CD8-positive, alpha-beta memory T cell (primary cell): Measurements from ENCODE around the gene MT1H. TPM values are rescaled to one million over a fixed set of nuclear protein-coding genes. Genes with fewer than 3 reads are reported as not detected.

Experiments used
- CTCF ChIA-PET: fragments of 350-600 bp; sonication (Branson Sonifier 250); formaldehyde crosslinking; loops from one replicate; lab custom pipeline; 2021; ENCODE audit warnings: antibody characterized with exemption; lab: Charles Lee
- POLR2A ChIA-PET: fragments of 350-600 bp; sonication (Branson Sonifier 250); formaldehyde crosslinking; loops from one replicate; lab custom pipeline; 2021; ENCODE audit warnings: antibody characterized with exemption; lab: Charles Lee
- DNase-seq, 5 donors: peaks; one replicate each; pipeline versions ENCODE4 v3.0.0 to v3.0.0-alpha.2; 2020 to 2022; ENCODE audit warnings: mixed read lengths in 1 of 5
- H3K27ac ChIP-seq: one replicate; pipeline ENCODE4 v1.7.0; 2013; ENCODE audit warnings: low read depth, mild to moderate bottlenecking, low read length, moderate library complexity
- H3K27me3 ChIP-seq: 2 replicates; pipeline ENCODE4 v1.7.0; 2013; ENCODE audit warnings: low read length, mild to moderate bottlenecking; ENCODE audit not compliant: insufficient read depth, poor library complexity, severe bottlenecking
- H3K36me3 ChIP-seq: 2 replicates; pipeline ENCODE4 v1.7.0; 2013; ENCODE audit warnings: mild to moderate bottlenecking, low read length, moderate library complexity; ENCODE audit not compliant: insufficient read depth
- H3K4me1 ChIP-seq: 2 replicates; pipeline ENCODE4 v1.7.0; 2013; ENCODE audit warnings: mild to moderate bottlenecking, low read length, moderate library complexity; ENCODE audit not compliant: insufficient read depth
- H3K4me3 ChIP-seq: 2 replicates; pipeline ENCODE4 v1.7.0; 2013; ENCODE audit warnings: mild to moderate bottlenecking, low read length
- H3K9me3 ChIP-seq: 2 replicates; pipeline ENCODE4 v1.7.0; 2013; ENCODE audit warnings: mild to moderate bottlenecking, low read length
- H3K27ac Mint-ChIP-seq, 8 donors: one replicate each; pipeline ENCODE4 v1.8.0; 2020 to 2021; ENCODE audit warnings: mixed read lengths in 8 of 8, mild to moderate bottlenecking in 6 of 8, inconsistent platforms in 3 of 8, moderate library complexity in 3 of 8
- H3K27me3 Mint-ChIP-seq, 2 donors: one replicate each; pipeline ENCODE4 v1.8.0; 2020 to 2021; ENCODE audit warnings: mixed read lengths in 2 of 2, mild to moderate bottlenecking in 1 of 2, moderate library complexity in 1 of 2
- H3K36me3 Mint-ChIP-seq, 3 donors: one replicate each; pipeline ENCODE4 v1.8.0; 2020 to 2021; ENCODE audit warnings: mixed read lengths in 3 of 3, inconsistent platforms in 1 of 3, mild to moderate bottlenecking in 1 of 3
- H3K4me1 Mint-ChIP-seq, 3 donors: one replicate each; pipeline ENCODE4 v1.8.0; 2020 to 2021; ENCODE audit warnings: mixed read lengths in 3 of 3, inconsistent platforms in 1 of 3, mild to moderate bottlenecking in 1 of 3
- H3K4me3 Mint-ChIP-seq, 7 donors: one replicate each; pipeline ENCODE4 v1.8.0; 2020 to 2021; ENCODE audit warnings: mixed read lengths in 7 of 7, mild to moderate bottlenecking in 6 of 7, moderate library complexity in 4 of 7, inconsistent platforms in 2 of 7
- H3K9me3 Mint-ChIP-seq, 5 donors: one replicate each; pipeline ENCODE4 v1.8.0; 2020 to 2022; ENCODE audit warnings: mixed read lengths in 5 of 5, mild to moderate bottlenecking in 3 of 5, moderate library complexity in 2 of 5, inconsistent platforms in 1 of 5
- polyA plus RNA-seq: library from polyadenylated mRNA; unstranded; fragments of 300-500 nt; fragmentation: Illumina TruSeq; gene quantifications from one replicate; pipeline ENCODE4 v1.2.3, GENCODE V29; 2021
- total RNA-seq, 2 experiments: library from RNA; stranded (reverse); gene quantifications; one replicate each; pipeline ENCODE4 v1.2.3, GENCODE V29; 2021

MT1H gene
- total and polyA plus RNA-seq, 3 experiments from 2014 or later = 4.8 to 5.5 TPM; not detected in 1

DNA sequence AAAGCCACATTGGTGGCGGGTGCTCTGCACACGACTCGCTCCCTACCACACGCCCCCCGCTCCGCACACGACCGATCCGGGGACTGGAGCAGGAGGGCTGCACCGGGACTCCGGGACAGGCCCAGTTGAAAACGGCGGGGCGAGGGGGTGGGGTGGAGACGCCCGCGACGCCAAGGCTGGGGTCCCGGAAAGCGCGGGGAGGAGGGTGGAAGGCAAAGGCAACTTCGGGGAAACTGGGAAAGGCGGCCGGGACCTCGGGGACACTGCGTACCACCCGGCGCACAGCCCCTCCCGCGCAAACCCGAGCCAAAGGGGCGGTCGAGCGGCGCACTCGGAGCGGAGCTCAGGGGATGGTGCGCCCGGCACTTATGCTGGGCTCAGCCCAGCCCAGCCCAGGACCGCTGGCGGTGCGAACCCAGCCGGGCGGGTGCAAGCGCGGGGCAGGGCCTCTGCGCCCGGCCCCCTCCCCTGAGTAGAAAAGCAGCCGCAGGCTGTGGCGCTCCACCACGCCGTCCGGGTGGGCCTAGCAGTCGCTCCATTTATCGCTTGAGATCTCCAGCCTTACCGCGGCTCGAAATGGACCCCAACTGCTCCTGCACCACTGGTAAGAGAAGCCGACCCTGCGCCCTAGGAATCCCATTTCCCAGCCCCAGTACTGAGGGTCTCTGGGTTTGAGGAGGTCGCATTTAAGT lies 37.3 kb upstream of the MT1H start, which contains the start of gene MT1M:
Gene MT1M (plus strand): TSS at position 504 of the 692 bp plus-strand sequence. CDS start 73 bp downstream, at position 577.
- H3K4me3 Mint-ChIP-seq = peak within 1 kb of the TSS in 5 of 7 donors; percentile 55 to 88 (median 69)
- peaks cover 19 to 38% (median 22%) of the 10 kb centered on the region in 3 donors for H3K4me1 Mint-ChIP-seq
- POLR2A ChIA-PET = no interaction called here
- CTCF ChIA-PET = interaction anchor here (1.0 kb wide), 1 partner anchor 11 kb away, joined by 3 read pairs; no protein-coding TSS in a partner anchor
- H3K27ac ChIP-seq = no peak within 1 kb of the TSS
- H3K36me3 Mint-ChIP-seq = no peaks in the 10 kb centered on the region
- no peak for DNase-seq
- peak within 1 kb of the TSS in 1 of 8 donors; percentile 10 for H3K27ac Mint-ChIP-seq
- H3K4me1 ChIP-seq = peaks cover 23% of the 10 kb centered on the region
- peaks cover 52% of the 10 kb centered on the region for H3K27me3 ChIP-seq
- H3K4me3 ChIP-seq = no peak within 1 kb of the TSS
- peaks cover 59 to 71% of the 10 kb centered on the region in 2 donors for H3K27me3 Mint-ChIP-seq
- H3K9me3 ChIP-seq = no peaks in the 10 kb centered on the region
- H3K9me3 Mint-ChIP-seq = no peaks in the 10 kb centered on the region
- no peaks in the 10 kb centered on the region for H3K36me3 ChIP-seq

- Mint-ChIP-seq H3K9me3 (no peaks in the 10 kb centered on the region), H3K27ac (no peak overlapping the region), H3K36me3 (no peaks in the 10 kb centered on the region), H3K4me1 (peaks cover 21 to 43% (median 26%) of the 10 kb centered on the region in 3 donors), H3K27me3 (peaks cover 65 to 77% of the 10 kb centered on the region in 2 donors), H3K4me3 (peak overlapping the region in 5 of 7 donors; percentile 20 to 69 (median 37))
- Histone ChIP-seq H3K36me3 (no peaks in the 10 kb centered on the region), H3K27ac (no peak overlapping the region), H3K4me1 (peaks cover 26% of the 10 kb centered on the region), H3K4me3 (no peak overlapping the region), H3K9me3 (no peaks in the 10 kb centered on the region), H3K27me3 (peaks cover 59% of the 10 kb centered on the region)
- ChIA-PET POLR2A (no interaction called here), CTCF (interaction anchor here (2.8 kb wide), 1 partner anchor 11 kb away, joined by 11 read pairs; no protein-coding TSS in a partner anchor)
- no peak for DNase-seq
Observed at GRCh38 chr16:56632848-56633365, 36.7 kb upstream of the MT1H start.

DNA sequence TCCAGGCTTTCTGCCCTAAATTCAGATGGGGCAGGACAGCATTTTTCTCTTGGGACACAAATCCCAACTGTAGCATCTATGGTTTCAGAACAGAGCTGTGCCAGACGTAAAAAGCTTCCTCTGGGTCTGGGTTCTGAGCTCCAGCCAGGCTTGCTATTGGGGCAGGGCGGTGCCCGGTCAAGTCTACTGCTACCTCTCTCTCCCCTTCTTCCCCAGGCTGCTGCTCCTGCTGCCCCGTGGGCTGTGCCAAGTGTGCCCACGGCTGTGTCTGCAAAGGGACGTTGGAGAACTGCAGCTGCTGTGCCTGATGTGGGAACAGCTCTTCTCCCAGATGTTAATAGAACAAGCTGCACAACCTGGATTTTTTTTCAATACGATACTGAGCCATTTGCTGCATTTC lies 36.1 kb upstream of the MT1H start:
- Mint-ChIP-seq H3K36me3 (no peaks in the 10 kb centered on the region), H3K4me3 (peak overlapping the region in 1 of 7 donors; percentile 6), H3K4me1 (peaks cover 24 to 48% (median 30%) of the 10 kb centered on the region in 3 donors), H3K27me3 (peaks cover 68 to 81% of the 10 kb centered on the region in 2 donors), H3K9me3 (no peaks in the 10 kb centered on the region), H3K27ac (no peak overlapping the region)
- Histone ChIP-seq H3K36me3 (no peaks in the 10 kb centered on the region), H3K4me1 (peaks cover 27% of the 10 kb centered on the region), H3K27me3 (peaks cover 65% of the 10 kb centered on the region), H3K4me3 (no peak overlapping the region), H3K9me3 (no peaks in the 10 kb centered on the region), H3K27ac (no peak overlapping the region)
- no peak for DNase-seq
- CTCF ChIA-PET = interaction anchor here (2.8 kb wide), 1 partner anchor 10 kb away, joined by 11 read pairs; no protein-coding TSS in a partner anchor
- POLR2A ChIA-PET = no interaction called here

- CTCF ChIA-PET = interaction anchor here (1.5 to 2.8 kb wide), 2 partner anchors 9 to 24 kb away, joined by 4 to 11 read pairs; no protein-coding TSS in a partner anchor
- peak overlapping the region in 6 of 7 donors; percentile 41 to 87 (median 66) for H3K4me3 Mint-ChIP-seq
- no peaks in the 10 kb centered on the region for H3K36me3 Mint-ChIP-seq
- peak overlapping the region in 2 of 8 donors; percentile 43 to 66 for H3K27ac Mint-ChIP-seq
- Histone ChIP-seq H3K4me1 (peaks cover 27% of the 10 kb centered on the region), H3K36me3 (no peaks in the 10 kb centered on the region), H3K4me3 (peak overlapping the region; percentile 11), H3K27ac (no peak overlapping the region), H3K27me3 (peaks cover 78% of the 10 kb centered on the region), H3K9me3 (no peaks in the 10 kb centered on the region)
- DNase-seq = no peak
- peaks cover 80 to 92% of the 10 kb centered on the region in 2 donors for H3K27me3 Mint-ChIP-seq
- H3K9me3 Mint-ChIP-seq = no peaks in the 10 kb centered on the region
- POLR2A ChIA-PET = interaction anchor here (0.6 kb wide), 1 partner anchor 19 kb away, joined by 14 read pairs; no protein-coding TSS in a partner anchor
- peaks cover 25 to 50% (median 33%) of the 10 kb centered on the region in 3 donors for H3K4me1 Mint-ChIP-seq
Observed at GRCh38 chr16:56634715-56635440, 34.7 kb upstream of the MT1H start.

GRCh38 chr16:56635441-56635967 lies 34.1 kb upstream of the MT1H start:
- peak overlapping the region in 6 of 7 donors; percentile 38 to 87 (median 62) for H3K4me3 Mint-ChIP-seq
- H3K4me3 ChIP-seq = peak overlapping the region; percentile 11
- H3K4me1 Mint-ChIP-seq = peaks cover 25 to 50% (median 33%) of the 10 kb centered on the region in 3 donors
- ChIA-PET CTCF (interaction anchor here (1.5 to 2.8 kb wide), 2 partner anchors 8 to 25 kb away, joined by 4 to 11 read pairs; no protein-coding TSS in a partner anchor), POLR2A (no interaction called here)
- no peaks in the 10 kb centered on the region for H3K36me3 Mint-ChIP-seq
- no peak for DNase-seq
- H3K27ac ChIP-seq = no peak overlapping the region
- H3K27ac Mint-ChIP-seq = peak overlapping the region in 1 of 8 donors; percentile 39
- no peaks in the 10 kb centered on the region for H3K9me3 ChIP-seq
- H3K36me3 ChIP-seq = no peaks in the 10 kb centered on the region
- H3K4me1 ChIP-seq = peaks cover 27% of the 10 kb centered on the region
- peaks cover 78 to 92% of the 10 kb centered on the region in 2 donors for H3K27me3 Mint-ChIP-seq
- H3K9me3 Mint-ChIP-seq = no peaks in the 10 kb centered on the region
- peaks cover 79% of the 10 kb centered on the region for H3K27me3 ChIP-seq

DNA sequence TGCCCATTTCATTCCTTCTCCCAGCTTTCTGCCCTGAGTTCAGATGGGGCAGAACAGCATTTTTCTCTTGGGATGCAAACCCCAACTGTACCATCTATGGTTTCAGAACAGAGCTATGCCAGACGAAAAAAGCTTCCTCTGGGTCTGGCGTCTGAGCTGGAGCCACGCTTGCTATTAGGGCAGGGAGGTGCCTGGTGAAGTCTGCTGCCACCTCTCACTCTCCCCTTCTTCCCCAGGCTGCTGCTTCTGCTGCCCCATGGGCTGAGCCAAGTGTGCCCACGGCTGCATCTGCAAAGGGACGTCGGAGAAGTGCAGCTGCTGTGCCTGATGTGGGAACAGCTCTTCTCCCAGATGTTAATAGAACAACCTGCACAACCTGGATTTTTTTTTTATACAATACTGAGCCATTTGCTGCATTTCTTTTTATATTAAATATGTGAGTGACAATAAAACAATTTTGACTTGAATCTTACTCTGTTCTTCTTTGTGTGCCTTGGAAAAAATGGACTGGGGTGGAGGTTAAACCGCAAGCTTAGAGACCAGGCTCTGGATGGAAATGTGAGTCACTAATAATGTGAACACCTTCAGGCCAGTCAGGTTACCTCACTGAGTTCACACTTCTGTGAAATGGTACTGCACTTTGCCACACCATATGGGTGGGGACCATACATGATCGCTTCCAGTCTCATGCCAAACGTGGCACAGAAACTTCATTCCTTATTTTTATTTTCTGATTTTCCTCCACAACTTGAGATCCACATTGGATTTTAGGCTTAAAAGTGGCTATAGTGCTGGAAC lies 32.8 kb upstream of the MT1H start:
- peaks cover 72% of the 10 kb centered on the region for H3K27me3 ChIP-seq
- H3K27me3 Mint-ChIP-seq = peaks cover 67 to 88% of the 10 kb centered on the region in 2 donors
- POLR2A ChIA-PET = interaction anchor here (0.7 to 0.9 kb wide), 2 partner anchors 11 to 20 kb away, joined by 3 to 14 read pairs; partner anchors contain the start of gene MT1E

More for the DNA sequence above, 32.8 kb upstream of the MT1H start:
- no peaks in the 10 kb centered on the region for H3K36me3 Mint-ChIP-seq
- H3K9me3 Mint-ChIP-seq = no peaks in the 10 kb centered on the region
- Histone ChIP-seq H3K9me3 (no peaks in the 10 kb centered on the region), H3K27ac (no peak overlapping the region), H3K4me3 (no peak overlapping the region), H3K4me1 (peaks cover 24% of the 10 kb centered on the region), H3K36me3 (no peaks in the 10 kb centered on the region)
- H3K4me3 Mint-ChIP-seq = peak overlapping the region in 3 of 7 donors; percentile 4 to 80 (median 11)
- DNase-seq = no peak
- CTCF ChIA-PET = interaction anchor here (1.0 kb wide), 1 partner anchor 60 kb away, joined by 3 read pairs; no protein-coding TSS in a partner anchor
- H3K27ac Mint-ChIP-seq = peak overlapping the region in 1 of 8 donors; percentile 20
- peaks cover 23 to 47% (median 34%) of the 10 kb centered on the region in 3 donors for H3K4me1 Mint-ChIP-seq
